HCT116 (cell line): Measurements from ENCODE around the gene BCL11B. TPM values are rescaled to one million over a fixed set of nuclear protein-coding genes. Genes with fewer than 3 reads are reported as not detected.

Source experiments
- ATAC-seq: fragments of 200-7000 bp; cut with Tn5 transposase; 2 replicates; pipeline ENCODE4 v1.9.1; 2020; ENCODE audit warnings: mild to moderate bottlenecking, moderate library complexity
- BruUV-seq: library from RNA; stranded (reverse); fragments of 400-500 nt; replicated peaks from 2 replicates; lab custom pipeline; 2021; lab: Mats Ljungman, UMichigan
- CTCF ChIA-PET: fragments of 300-600 bp; sonication (Branson Sonifier 250); formaldehyde crosslinking; loops from one replicate; lab custom pipeline; 2021; ENCODE audit warnings: antibody characterized with exemption; lab: Charles Lee
- POLR2A ChIA-PET: fragments of 300-600, 350-600 bp; sonication (Branson Sonifier 250); formaldehyde crosslinking; loops from one replicate; lab custom pipeline; 2021; ENCODE audit warnings: antibody characterized with exemption; lab: Charles Lee
- RAD21 ChIA-PET, 2 experiments: fragments of 300-600 bp; sonication (Branson Sonifier 250); formaldehyde crosslinking; loops; one replicate each; lab custom pipeline; 2023; ENCODE audit warnings: low total read pairs in 2 of 2; ENCODE audit not compliant: uncharacterized antibody in 2 of 2, unreplicated experiment in 2 of 2, low non-redundant PET in 1 of 2; lab: Charles Lee
- DNase-seq: peaks from one replicate; pipeline ENCODE4 v3.0.0-alpha.2; 2010; ENCODE audit warnings: low read depth, low spot score
- H2AFZ ChIP-seq: fragments of 200-600 bp; shearing (Covaris generic), sonication (generic); 2 replicates; pipeline ENCODE4 v1.6.1; 2017; ENCODE audit warnings: low read depth, mixed run types, mixed read lengths, antibody characterized with exemption, low read length; ENCODE audit not compliant: poor library complexity, severe bottlenecking
- H3K27ac ChIP-seq: 2 replicates; pipeline ENCODE4 v1.5.1; 2012; ENCODE audit warnings: low read depth, low read length
- H3K27me3 ChIP-seq: fragments of 200-600 bp; sonication (generic); 2 replicates; pipeline ENCODE4 v1.6.1; 2016; ENCODE audit warnings: mixed run types, low read length, mixed read lengths; ENCODE audit not compliant: insufficient read depth
- H3K36me3 ChIP-seq, 2 experiments: fragments of 200-500 bp in 1 of 2; fragments of 200-600 bp in 1 of 2; sonication (Bioruptor generic) in 1 of 2; sonication (generic) in 1 of 2; 2 replicates each; pipeline versions ENCODE4 v1.5.1 to v1.6.1; 2014 to 2016; ENCODE audit warnings: low read length in 2 of 2, inconsistent platforms in 1 of 2, mixed read lengths in 1 of 2, mixed run types in 1 of 2; ENCODE audit not compliant: insufficient read depth in 2 of 2, control insufficient read depth in 1 of 2
- H3K4me1 ChIP-seq, 2 experiments: fragments of 200-600 bp in 1 of 2; sonication (generic) in 1 of 2; 2 replicates each; pipeline versions ENCODE4 v1.5.1 to v1.6.1; 2012 to 2017; ENCODE audit warnings: low read length in 2 of 2, inconsistent platforms in 1 of 2, mild to moderate bottlenecking in 1 of 2, mixed read lengths in 1 of 2, mixed run types in 1 of 2, moderate library complexity in 1 of 2; ENCODE audit not compliant: insufficient read depth in 2 of 2, control insufficient read depth in 1 of 2
- H3K4me2 ChIP-seq: fragments of 200-600 bp; sonication (generic); 2 replicates; pipeline ENCODE4 v1.6.1; 2017; ENCODE audit warnings: mixed run types, low read length, mixed read lengths
- H3K4me3 ChIP-seq, 2 experiments: fragments of 200-600 bp in 1 of 2; sonication (generic) in 1 of 2; replicated peaks in 1 of 2; 2 replicates each; pipeline ENCODE4 v1.5.1; 2011 to 2016; ENCODE audit warnings: low read length in 2 of 2, control low read depth in 1 of 2, low read depth in 1 of 2, mild to moderate bottlenecking in 1 of 2, mixed read lengths in 1 of 2, mixed run types in 1 of 2
- H3K79me2 ChIP-seq: fragments of 200-600 bp; sonication (generic); 2 replicates; pipeline ENCODE4 v1.6.1; 2017; ENCODE audit warnings: mild to moderate bottlenecking, mixed run types, low read length, moderate library complexity, mixed read lengths; ENCODE audit not compliant: insufficient read depth
- H3K9ac ChIP-seq: fragments of 200-600 bp; sonication (generic); 2 replicates; pipeline ENCODE4 v1.6.1; 2016; ENCODE audit warnings: low read length, mixed read lengths
- H3K9me2 ChIP-seq: fragments of 200-600 bp; sonication (generic), shearing (Covaris generic); 2 replicates; pipeline ENCODE4 v1.6.1; 2017; ENCODE audit warnings: mixed run types, mild to moderate bottlenecking, moderate library complexity; ENCODE audit not compliant: insufficient read depth
- H3K9me3 ChIP-seq, 2 experiments: fragments of 200-500 bp in 1 of 2; fragments of 200-600 bp in 1 of 2; sonication (Bioruptor generic) in 1 of 2; sonication (generic) in 1 of 2; 2 replicates each; pipeline ENCODE4 v1.6.1; 2014 to 2017; ENCODE audit warnings: low read length in 2 of 2, mixed read lengths in 2 of 2, inconsistent platforms in 1 of 2, low read depth in 1 of 2, mild to moderate bottlenecking in 1 of 2, mixed run types in 1 of 2, moderate library complexity in 1 of 2; ENCODE audit not compliant: control insufficient read depth in 1 of 2, insufficient read depth in 1 of 2
- H4K20me1 ChIP-seq: fragments of 200-600 bp; sonication (generic), shearing (Covaris generic); 2 replicates; pipeline ENCODE4 v1.6.1; 2017; ENCODE audit warnings: mixed run types, mild to moderate bottlenecking, moderate library complexity; ENCODE audit not compliant: insufficient read depth
- CEBPB ChIP-seq: IDR thresholded peaks from 2 replicates; pipeline ENCODE4 v1.6.1; 2012; ENCODE audit warnings: low read depth
- EGR1 ChIP-seq: IDR thresholded peaks from 2 replicates; pipeline ENCODE4 v1.6.1; 2012; ENCODE audit warnings: low read depth
- SRF ChIP-seq: IDR thresholded peaks from 2 replicates; pipeline ENCODE4 v1.6.1; 2012; ENCODE audit warnings: low read depth
- TCF7L2 ChIP-seq: IDR thresholded peaks from 2 replicates; pipeline ENCODE4 v1.7.0; 2011; ENCODE audit warnings: borderline replicate concordance, inconsistent platforms; ENCODE audit not compliant: insufficient read depth, insufficient read length; ENCODE audit errors: extremely low read depth
- YY1 ChIP-seq: IDR thresholded peaks from 2 replicates; pipeline ENCODE4 v1.6.1; 2011; ENCODE audit warnings: low read length, low read depth, moderate library complexity, mild to moderate bottlenecking; ENCODE audit not compliant: insufficient replicate concordance; ENCODE audit errors: extremely low read depth
- ZNF274 ChIP-seq: fragments of 200-500 bp; sonication (Bioruptor generic); IDR thresholded peaks from 2 replicates; pipeline ENCODE4 v1.6.1; 2014; ENCODE audit warnings: mild to moderate bottlenecking, low read depth, low read length, inconsistent platforms
- intact Hi-C: fragments of 100-400 bp; cut with micrococcal nuclease; formaldehyde crosslinking; loops from 2 replicates; pipeline ENCODE4 v1.10.0; 2022
- total RNA-seq: library from RNA; stranded (reverse); gene quantifications from one replicate; pipeline ENCODE4 v1.2.1, GENCODE V29; 2021; ENCODE audit not compliant: unreplicated experiment
- TF ChIP-seq, protein P1 (sequence below), 3 experiments: fragments of 200-600 bp in 1 of 3; sonication (generic) in 1 of 3; IDR thresholded peaks in 2 of 3; conservative IDR thresholded peaks in 1 of 3; 2 replicates each; pipeline ENCODE4 v1.5.1; 2012 to 2017; ENCODE audit warnings: low read depth in 2 of 3, low read length in 2 of 3, antibody characterized with exemption in 1 of 3, borderline replicate concordance in 1 of 3, control low read depth in 1 of 3, mild to moderate bottlenecking in 1 of 3, mixed read lengths in 1 of 3, mixed run types in 1 of 3, moderate library complexity in 1 of 3; ENCODE audit not compliant: insufficient read depth in 1 of 3
- TF ChIP-seq, protein P2 (sequence below): IDR thresholded peaks from 2 replicates; pipeline ENCODE4 v1.6.1; 2012

The BCL11B gene
- total RNA-seq, 1 experiment from 2014 or later: 1.1 TPM

DNA sequence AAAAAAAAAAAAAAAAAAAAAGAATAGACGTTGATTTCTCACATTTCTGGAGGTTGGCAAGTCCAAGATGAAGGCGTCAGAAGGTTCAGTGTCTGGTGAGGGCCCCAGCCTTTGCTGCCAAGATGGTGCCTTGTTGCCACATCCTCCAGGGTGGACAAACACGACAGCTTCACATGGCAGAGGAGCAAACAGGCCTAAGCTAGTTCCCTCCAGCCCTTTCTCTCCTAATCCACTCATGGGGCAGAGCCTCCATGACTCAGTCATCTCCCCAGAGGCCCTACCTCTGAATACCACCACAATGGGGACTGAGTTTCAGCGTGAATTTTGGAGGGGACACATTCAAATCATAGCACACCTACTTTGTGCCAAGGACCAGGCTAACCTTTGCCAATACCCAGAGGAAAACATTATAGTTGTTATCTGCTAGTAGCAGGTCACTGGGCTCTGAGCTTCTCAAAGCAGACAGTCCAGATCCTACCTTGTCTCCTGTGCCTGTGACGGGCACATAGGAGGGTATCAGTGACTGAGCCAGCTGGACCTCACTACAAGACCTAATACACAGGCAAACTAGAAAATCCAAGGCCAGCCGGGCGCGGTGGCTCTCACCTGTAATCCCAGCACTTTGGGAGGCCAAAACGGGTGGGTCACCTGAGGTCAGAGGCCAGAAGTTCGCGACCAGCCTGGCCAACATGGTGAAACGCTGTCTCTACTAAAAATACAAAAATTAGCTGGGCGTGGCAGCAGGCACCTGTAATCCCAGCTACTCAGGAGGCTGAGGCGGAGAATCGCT, 10.5 kb upstream of the BCL11B start:
- intact Hi-C loops: no loop called here

More for the DNA sequence above, 10.5 kb upstream of the BCL11B start:
- no peak for DNase-seq
- no peaks in the 10 kb centered on the region for H3K36me3 ChIP-seq
- ATAC-seq: no peak
- no peaks in the 10 kb centered on the region for H3K9me3 ChIP-seq
- POLR2A ChIA-PET: no interaction called here
- BruUV-seq: no TSS peak
- no peaks in the 10 kb centered on the region for H3K79me2 ChIP-seq
- H3K9me2 ChIP-seq: no peaks in the 10 kb centered on the region
- no peak overlapping the region for H3K4me2 ChIP-seq
- H3K27ac ChIP-seq: no peak overlapping the region
- no peak overlapping the region for H2AFZ ChIP-seq
- H3K27me3 ChIP-seq: peaks cover 26% of the 10 kb centered on the region
- RAD21 ChIA-PET: no interaction called here
- TF ChIP-seq YY1: no peak
- TF ChIP-seq, protein P1, sequence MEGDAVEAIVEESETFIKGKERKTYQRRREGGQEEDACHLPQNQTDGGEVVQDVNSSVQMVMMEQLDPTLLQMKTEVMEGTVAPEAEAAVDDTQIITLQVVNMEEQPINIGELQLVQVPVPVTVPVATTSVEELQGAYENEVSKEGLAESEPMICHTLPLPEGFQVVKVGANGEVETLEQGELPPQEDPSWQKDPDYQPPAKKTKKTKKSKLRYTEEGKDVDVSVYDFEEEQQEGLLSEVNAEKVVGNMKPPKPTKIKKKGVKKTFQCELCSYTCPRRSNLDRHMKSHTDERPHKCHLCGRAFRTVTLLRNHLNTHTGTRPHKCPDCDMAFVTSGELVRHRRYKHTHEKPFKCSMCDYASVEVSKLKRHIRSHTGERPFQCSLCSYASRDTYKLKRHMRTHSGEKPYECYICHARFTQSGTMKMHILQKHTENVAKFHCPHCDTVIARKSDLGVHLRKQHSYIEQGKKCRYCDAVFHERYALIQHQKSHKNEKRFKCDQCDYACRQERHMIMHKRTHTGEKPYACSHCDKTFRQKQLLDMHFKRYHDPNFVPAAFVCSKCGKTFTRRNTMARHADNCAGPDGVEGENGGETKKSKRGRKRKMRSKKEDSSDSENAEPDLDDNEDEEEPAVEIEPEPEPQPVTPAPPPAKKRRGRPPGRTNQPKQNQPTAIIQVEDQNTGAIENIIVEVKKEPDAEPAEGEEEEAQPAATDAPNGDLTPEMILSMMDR (IDR thresholded peaks at IDR 0.05 in 2 of 3, conservative IDR thresholded peaks at IDR 0.05 in 1 of 3; ENCODE audit: borderline replicate concordance in 1 of 3, insufficient read depth in 1 of 3, low read depth in 2 of 3, low read length in 2 of 3): no peak
- no peak for TF ChIP-seq CEBPB
- TF ChIP-seq, protein P2, sequence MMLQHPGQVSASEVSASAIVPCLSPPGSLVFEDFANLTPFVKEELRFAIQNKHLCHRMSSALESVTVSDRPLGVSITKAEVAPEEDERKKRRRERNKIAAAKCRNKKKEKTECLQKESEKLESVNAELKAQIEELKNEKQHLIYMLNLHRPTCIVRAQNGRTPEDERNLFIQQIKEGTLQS: no peak
- TF ChIP-seq TCF7L2: no peak
- TF ChIP-seq SRF: no peak
- TF ChIP-seq EGR1: no peak
- TF ChIP-seq ZNF274: no peak
- TF ChIP-seq, all 23 proteins: peak for 0
- Histone ChIP-seq H3K4me1 (no peaks in the 10 kb centered on the region), H3K4me3 (no peak overlapping the region), H3K9ac (no peak overlapping the region), H4K20me1 (no peaks in the 10 kb centered on the region)
- CTCF ChIA-PET: no interaction called here
